Left kidney (tissue), 2 donors: ENCODE results near the gene TMEFF1. TPM values are rescaled to one million over a fixed set of nuclear protein-coding genes. Genes with fewer than 3 reads are reported as not detected.

Source experiments
- DNase-seq: peaks from one replicate; pipeline ENCODE4 v3.0.0-alpha.2; 2013
- polyA plus RNA-seq: library from polyadenylated mRNA; unstranded; fragments of 120-200 nt; gene quantifications from one replicate; pipeline ENCODE4 v1.2.1, GENCODE V29; 2013; ENCODE audit not compliant: insufficient read length

Gene TMEFF1
- polyA plus RNA-seq, 1 donor = 5.5 TPM

DNA sequence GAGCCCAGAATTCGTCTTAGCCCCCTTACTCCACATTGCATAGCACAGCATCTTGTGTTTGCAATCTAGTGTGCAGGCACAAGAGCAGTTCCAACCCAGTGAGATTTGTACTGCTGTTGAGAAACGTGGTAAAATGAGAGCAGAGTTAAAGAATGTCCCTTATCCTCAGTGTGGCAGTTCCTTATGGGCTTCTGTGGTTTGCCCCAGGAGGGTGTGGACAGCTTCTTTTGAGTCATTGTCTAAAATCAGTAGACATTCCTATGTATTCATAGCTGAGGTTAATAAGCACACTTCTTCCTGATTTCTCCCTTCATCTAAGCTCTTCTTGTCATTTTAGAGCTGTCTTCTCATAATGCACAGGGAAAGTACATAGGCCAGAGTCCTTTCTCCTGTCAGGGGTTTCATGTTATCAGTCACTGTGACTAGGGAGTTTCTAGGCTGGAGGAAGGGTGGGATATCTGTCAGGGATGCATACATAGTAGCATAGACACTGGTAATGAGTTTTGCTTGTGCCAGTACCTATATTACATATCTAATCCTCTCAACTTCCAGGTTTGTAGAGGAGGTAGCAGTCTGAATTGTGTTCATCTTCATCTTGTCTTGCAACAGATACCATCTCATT, 102.9 kb downstream of the TMEFF1 start:
- DNase-seq = no peak

DNA sequence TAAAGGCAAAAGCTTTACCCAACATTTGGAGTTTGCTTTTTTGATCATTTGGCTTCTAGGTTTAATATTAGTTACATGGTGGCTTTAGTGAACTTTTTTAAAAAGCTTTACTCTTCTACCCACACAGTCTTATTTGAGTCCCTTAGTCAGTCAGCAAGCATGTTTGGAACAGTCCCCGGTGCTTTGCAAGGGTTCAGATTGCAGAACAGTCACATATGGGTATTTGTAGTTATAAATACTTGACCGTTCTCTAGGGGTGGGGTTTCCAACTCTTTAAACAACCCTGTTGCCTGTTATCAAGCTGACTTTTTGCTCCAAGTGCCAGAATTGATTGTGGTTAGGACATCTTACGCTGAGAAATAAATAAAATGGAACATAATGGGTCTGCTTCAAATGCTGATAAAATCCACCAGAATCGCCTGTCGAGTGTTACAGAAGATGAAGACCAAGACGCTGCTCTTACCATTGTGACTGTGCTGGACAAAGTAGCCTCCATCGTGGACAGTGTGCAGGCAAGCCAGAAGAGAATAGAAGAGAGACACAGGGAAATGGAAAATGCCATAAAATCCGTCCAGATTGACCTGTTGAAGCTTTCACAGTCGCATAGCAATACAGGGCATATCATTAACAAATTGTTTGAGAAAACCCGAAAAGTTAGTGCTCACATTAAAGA, 105.0 kb downstream of the TMEFF1 start, which contains the start of gene CAVIN4:
Gene CAVIN4 (plus strand): TSS at position 304 of the 673 bp plus-strand sequence. CDS start 65 bp downstream, at position 369.
- no peak for DNase-seq

DNA sequence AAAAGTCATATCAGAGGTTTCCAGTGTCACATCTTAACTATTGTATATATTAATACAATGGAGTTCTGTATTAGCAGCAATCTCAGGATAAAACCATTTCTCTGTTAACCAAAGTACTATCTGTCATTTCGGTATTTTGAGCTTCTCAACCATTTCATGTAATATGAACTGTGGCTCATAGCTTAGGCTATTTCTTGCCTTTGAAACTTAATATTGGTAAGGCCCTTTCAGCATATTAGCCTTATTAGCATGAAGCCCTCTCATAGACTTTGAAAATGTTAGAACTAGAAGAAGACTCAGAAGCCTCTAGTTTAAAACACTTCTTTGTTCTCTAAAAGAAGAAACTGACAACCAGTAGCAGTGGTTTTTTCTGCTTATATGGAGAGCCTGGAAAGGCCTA, 105.7 kb downstream of the TMEFF1 start:
- DNase-seq = no peak

DNA sequence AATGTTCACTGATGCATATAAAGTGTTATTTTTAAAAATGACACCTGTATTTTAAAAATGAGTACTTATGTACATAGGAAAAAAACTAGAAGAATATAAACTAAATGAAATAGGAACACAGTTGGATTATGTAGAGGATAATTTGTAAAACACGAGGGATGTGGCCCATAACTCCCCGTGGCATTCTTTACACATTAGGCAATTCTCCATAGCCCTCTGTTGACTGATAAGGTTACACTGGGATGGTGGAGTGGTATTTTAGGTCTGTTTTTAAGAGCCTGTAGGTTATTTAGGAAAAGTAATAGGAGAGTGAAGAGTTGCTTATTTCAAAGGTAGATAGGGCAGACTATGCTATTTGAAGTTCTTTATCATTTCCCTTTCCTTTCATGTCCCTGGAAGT, 106.7 kb downstream of the TMEFF1 start:
- DNase-seq = no peak

DNA sequence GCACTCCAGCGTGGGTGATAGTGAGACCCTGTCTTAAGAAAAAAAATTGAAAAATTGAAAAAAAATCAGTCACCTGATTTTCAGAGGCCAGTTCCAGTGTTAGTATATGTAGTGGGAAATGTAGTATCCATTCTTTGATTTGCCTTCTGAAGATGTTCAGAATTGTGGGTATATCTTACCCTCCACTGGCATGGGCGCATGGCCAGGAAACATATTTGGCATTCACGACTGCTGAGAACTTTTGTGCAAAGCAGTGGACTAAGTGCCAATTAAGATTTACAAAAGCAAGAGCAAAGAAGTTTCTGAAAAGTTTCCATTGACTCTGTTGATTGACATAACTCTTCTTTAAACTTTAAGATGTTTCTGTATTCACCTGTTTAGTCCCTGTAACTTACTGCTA, 107.3 kb downstream of the TMEFF1 start:
- no peak for DNase-seq

DNA sequence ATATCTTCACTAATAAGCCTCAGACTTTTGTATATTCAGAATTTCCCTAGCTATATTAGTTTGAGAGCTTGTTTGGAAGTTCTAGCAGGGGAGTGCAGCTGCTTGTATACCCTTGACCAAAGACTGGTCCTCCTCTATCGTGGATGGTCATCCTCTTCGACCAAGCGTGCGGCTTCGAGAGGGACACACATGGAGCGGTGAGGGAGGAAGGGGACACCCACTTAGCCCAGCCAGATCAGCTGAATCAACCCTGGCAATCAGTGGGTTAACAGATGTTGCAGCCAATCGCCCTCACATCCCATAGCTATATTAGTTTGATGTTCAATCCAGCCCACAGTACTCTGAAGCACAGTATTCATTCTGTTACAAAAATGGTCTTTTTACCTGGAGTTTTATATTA, 108.1 kb downstream of the TMEFF1 start:
- no peak for DNase-seq

DNA sequence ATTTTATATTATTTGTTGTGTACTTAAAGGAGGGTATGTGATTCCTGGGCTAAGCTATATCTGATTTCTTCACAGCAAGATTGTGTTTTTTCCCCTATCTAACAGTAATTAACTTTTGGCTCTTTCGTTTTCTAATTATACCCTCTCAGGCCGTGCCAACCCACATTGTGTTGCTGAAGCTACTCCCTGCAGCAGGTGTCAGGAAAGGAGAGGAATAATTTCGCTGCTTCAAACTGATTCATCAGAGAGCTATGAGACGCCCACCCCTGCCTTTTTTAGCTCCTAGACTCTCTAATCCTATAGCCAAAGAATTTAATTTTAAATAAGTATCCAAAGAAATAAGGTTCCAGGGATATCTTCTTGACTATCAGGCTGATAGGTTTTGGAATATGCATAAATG, 108.7 kb downstream of the TMEFF1 start:
- no peak for DNase-seq

DNA sequence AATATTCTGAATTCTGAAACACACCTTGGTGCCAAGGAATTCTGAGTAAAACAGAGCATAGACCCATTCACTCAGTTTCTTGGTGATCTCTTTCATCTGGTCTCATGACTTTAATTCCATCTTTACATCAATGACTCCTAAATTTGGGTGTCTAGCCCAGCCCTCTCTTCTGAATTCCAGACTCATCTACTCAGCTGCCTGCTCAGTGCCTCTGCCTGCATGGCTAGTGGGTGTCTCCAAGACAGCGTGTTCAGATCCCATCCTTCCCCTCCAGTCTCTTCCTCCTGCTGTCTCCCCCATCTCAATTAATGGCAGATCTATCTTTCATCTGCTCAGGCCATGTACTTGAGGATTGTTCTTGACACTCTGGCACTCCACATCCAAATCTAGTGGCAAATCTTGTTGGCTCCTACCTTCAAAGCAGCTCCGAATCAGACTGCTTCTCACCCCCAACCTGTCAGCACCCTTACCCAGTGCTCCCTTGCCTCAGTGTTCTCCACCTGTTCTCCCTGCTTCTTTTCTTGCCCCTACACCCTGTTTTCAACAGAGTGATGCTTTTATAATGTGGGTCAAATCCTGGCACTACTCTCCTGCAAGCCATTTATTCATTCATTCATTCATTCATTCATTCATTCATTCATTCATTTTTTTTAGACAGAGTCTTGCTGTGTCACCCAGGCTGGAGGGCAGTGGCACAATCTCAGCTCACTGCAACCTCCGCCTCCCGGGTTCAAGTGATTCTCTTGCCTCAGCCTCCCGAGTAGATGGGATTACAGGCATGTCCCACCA, 110.3 kb downstream of the TMEFF1 start:
- no peak for DNase-seq

DNA sequence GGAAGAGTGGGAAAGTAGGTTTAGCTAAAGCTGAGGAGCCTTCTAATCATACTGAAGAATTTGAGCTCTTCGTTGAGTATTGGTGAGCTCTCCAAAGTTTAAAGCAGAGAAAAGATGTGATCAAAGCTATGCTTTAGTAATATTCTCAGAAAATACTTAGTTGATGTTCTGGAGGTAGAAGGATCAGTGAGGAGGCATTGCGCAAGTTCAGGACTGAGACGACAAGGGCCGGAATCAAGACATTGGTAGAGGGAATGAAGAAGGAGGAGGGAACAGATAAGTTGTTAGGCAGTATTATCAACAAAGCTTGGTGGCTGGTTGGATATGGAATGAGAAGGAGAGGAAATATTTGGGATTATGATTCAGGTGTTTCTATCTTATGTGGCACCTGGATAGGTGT, 112.0 kb downstream of the TMEFF1 start:
- no peak for DNase-seq

DNA sequence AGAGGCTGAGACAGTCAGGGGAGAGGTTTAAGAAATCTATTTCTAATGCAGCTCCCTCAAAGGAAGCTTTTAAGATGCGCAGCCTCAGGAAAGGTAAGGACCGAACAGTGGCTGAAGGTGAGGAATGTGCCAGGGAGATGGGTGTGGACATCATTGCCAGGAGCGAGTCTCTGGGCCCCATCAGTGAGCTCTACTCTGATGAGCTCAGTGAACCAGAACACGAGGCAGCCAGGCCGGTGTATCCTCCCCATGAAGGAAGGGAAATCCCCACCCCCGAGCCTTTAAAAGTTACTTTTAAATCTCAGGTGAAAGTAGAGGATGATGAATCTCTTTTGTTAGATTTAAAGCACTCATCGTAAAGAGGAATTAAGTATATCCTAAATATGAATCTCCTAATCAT, 113.1 kb downstream of the TMEFF1 start:
- DNase-seq = no peak

DNA sequence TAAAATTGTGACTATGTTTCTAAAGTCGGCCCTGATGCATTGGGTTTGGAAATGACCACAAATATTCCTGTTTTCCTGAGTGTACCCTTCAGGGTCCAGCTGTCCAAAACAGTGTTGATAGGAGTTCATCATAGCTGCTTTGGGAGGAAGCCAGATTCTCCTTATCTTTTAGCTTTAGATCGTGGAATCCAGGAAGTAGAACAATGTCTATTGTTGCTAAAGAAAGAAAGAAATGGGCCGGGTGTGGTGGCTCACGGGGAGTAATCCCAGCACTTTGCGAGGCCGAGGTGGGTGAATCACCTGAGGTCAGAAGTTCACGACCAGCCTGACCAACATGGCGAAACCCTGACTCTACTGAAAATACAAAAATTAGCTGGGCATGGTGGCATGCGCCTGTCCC, 114.4 kb downstream of the TMEFF1 start:
- DNase-seq = no peak

DNA sequence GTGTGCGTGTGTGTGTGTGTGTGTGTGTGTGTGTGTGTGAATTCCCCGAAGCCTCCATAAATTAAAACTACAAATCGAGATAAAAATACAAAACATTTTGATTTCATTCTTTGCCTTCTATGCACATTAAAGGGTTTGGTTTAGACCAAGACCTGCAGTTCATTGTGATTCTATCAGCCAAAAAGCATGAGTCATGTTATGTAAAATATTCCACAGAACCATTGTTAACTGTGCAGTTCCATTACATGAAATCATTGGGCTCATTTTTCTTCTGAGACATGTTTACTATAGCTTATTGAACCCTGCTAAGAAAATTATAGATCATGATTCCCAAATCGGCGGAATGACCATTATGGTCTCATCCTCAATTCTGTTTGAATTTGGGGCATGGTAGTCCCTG, 116.6 kb downstream of the TMEFF1 start:
- no peak for DNase-seq

DNA sequence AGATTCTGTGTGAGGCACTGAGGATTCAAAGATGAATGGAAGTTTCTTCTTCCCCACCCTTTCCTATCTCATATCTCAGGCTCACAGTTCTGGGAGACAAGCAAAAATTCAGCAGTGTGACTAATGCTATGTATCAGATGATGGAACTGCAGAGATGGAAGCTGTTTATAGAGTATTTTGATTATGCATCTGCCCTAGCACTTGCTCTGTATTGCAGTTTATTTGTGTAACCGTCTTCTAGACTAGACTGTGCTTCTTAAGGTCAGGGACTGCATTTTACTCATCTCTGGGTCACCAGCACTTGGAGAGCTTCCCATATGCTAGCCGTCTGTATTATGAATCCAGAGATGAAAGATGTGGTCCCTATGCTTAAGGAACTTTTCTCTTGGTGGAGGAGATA, 117.5 kb downstream of the TMEFF1 start:
- DNase-seq = no peak

DNA sequence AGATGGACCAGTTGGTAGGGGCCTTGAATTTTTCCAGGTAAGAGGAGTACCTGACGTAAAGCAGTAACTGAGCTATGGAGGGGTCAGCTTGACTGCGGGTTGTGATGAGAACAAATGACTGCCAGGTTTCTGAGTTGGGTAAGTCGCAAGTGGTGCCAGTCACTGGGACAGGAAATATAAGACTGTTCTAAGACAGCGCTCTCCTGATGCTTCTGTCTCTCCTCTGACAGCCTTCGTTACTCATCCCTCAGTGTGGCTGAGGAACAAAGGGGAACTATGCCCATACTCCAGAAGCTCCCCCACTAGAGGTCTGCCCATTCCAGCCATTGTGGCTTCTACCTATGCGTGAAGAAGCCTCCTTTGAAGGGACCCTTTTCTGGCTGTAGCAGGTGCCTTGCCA, 118.2 kb downstream of the TMEFF1 start:
- no peak for DNase-seq

DNA sequence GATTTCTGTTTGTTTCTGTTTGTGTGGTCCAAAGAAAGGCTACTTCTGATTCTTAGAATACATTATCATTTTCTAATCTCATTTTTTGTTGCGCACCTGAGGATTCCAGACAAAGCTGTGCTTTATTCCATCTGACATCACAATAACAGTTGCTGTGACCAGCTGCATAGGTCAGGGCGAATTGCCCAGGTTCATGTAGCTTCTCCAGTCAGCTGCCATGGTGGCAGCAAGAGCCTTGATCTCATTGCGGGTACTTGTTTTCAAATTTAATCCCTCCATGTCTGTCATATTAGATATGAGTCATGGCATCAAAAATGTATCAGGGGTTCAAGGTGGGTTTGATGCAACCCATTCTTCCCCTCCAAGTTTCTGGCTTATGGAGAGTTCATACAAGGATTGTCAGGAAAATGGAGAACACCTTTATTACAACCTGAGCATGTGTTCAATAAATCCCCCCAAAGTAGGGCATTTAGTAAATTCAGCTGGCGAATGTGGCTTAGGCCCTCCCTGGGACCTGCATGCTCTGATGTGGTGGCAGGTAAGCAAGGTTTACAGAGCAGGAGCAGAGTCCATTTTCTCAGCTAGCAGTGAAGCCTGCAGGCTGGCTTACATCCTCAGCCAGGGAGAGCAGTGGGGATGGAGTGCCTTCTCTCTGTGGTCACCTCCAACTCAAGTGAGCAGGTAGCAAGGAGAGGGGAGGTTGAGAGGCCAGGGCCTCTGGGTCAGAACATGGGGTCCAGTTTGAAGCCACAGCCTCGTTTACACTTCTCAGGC, 118.9 kb downstream of the TMEFF1 start:
- no peak for DNase-seq

DNA sequence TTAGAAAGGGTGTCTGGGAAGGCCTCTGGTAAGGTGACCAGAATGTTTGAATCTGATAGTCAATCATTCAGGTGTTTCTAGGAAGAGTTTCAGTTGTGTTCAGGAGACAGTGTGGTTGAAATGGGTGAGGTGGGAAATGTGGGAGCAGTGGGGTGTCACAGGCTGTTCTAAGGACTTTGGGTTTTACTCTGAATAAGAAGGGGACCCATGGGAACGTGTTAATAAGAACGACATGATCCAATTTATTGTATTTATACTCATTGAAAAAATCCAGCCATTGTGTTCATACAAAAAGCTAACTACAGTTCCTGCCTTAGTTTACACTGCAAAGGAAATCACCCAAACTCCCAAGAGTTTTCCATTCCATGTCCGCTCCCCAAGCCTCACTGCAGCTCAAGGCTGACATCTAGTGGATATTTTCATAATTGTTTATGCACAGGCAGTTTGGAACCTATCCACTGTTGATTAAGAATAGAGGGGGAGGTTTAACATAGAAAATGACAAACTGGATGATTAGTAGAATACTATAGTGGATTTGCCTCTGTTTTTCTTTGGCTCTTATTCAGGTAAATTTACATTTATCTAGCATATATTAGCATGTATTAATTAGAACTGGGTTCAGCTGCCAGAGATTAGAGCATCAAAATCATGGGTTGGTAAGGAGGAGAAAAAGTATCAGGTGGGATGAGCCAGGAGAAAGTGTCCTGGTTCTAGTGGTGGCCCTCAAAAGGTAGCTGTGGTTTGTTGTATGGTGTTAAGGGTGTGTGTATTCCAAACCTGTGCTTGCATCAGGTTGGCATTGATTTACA, 122.6 kb downstream of the TMEFF1 start:
- DNase-seq = peak; percentile 66

DNA sequence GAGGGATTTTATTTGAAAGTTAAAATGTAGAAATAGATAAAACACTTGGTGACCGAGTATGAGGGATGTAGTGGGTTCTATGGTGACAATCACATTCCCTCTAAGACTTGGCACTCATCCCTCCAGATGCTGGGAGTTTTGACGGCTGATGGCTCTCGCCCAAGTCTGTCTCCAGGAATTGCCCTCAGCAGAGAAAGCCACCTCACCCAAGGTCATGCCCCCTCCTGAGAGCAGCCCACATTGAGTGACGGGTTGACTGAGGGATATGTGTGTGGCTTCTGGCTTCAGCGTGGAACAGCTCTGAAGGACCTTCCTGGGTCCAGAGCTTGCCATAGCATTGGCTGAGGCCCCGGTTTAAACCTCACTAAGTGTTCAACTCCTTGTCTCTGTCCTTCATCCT, 124.3 kb downstream of the TMEFF1 start:
- no peak for DNase-seq

DNA sequence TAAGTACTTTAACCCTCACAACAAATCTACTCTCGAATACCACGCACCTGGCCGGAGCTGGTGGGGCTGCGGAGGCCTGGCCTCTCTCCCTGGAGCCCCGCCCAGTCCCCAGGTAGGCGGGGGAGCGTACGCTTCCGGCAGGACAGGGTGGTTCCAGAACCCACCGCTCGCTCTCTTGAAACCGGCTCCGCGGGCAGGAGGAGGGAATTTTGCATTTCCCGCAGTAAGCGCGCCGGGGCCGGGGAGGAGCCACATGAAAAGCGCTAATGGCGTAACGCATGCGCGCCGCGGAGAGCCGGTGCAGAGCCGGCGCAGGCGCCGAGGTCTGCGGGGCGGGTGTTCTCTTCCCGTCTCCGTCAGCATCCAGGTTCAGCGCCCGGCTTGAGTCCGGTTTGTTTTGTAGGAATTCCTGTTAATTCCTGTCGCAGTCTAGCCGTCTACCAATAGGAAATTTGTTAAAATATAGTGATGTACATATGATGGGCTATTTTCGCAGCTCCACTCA, 125.7 kb downstream of the TMEFF1 start:
- peak; percentile 82 for DNase-seq

DNA sequence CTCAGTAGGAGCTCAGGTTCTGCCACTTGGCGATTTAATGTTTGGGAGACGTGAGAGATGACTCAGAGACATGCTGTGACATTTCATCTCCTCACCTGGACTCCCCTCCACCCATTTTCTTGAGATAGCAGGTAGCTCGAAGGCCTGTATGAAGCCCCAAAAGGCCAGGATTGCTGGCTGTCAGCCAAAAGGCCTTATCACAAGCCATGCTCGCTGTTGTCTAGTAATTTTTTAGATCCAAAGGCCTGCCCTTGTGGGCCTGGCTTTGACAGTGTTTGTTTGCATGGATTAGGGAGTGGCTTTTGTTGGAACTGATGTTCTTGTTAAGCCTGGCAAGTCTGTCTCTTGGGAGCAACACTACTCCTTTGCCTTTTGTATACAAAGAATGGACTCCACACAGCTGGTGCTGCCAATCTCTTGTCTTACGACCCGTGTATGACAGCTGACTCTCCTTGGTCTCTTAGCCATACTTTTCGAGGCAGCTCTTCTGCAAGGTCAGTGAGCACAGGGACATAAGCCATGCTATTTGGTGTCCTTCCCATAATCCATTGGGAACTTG, 127.7 kb downstream of the TMEFF1 start:
- DNase-seq = no peak

DNA sequence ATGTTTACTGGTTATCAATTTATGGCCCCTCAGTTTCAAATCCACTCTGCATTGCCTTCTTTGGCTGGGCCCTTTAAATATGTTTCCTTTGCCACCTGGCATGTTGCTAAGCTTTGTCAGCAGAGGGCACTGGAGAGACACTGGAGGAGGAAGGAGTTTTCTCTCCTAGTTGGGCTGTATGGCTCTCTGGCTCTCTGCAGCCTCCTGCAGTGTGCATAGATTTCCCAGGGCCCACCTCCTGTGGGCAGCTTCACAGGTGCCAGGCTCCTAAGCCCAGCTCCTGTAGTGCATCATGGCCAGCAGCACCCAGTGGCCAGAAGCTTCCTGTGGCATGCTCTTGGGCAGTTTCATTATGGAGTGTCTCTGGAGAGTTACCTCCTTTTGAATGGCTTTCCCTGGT, 128.3 kb downstream of the TMEFF1 start:
- peak; percentile 34 for DNase-seq

DNA sequence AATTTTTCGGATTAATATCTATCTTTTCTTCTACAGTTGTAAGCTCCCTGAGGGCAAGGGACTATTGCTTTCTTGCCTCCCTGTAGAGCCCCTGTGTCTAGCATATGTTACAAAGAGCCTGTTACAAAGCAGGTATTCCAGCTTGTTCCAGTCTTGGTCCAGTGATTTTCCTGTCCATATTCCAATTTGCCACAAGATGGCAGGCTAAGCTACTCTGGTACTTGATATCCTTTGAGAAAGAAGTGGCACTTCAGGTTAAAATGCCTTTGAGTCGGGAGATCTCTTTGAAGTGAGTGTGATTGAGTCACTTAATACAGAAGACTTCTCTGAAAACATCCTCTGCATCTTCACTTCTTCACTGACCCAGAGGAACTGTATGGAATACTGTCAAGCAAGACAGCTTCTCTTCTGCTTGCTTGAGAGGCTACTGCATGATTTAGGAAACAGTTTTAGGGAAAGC, 129.4 kb downstream of the TMEFF1 start:
- DNase-seq = peak; percentile 79
